Measurements from ENCODE around the gene CHD3. TPM values are rescaled to one million over a fixed set of nuclear protein-coding genes. Genes with fewer than 3 reads are reported as not detected.
"Not testable (repeated sequence)": the region's sequence is repeated elsewhere in the genome, so short reads cannot be mapped to it uniquely, and the experiment has no call there.

CHD3 gene
- total RNA-seq, 1 donor from 2014 or later: 111 TPM

DNA sequence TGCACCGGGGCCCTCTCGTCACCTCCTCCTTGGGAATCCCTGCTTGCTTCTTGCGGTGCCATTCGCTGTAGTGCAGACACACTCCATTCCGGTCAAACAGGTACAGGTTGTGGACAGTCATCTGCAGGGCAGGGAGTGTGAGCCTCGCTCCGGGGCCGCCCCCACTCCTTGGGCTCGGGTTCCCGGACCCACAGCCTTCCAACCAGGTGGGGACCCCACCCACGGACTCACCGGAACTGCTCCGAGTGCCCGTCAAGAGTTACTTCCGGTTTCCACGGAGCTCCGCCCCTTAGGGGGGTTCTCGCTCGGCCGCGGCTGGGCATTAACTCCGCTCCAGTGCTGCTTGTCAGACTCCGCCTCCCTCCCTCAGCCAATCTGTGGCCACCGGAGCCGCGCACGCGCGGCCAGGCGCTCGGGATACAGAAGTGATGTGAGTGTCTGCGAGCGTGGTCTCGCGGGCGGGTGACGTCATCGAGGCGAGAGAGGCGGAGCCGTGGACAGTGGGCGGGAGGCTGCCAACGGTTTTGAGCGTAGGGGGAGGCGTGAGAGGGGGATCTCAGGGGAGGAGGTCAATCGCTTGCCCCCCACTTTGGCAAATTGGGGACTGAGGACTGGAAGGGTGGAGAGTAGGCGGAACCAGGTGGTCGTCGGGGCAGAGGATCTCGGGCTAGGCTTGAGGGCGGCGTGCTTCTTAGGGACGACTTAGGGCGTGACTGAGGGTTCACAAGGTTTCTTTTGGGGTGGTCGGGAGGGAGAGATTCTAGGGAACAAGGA lies 43.3 kb downstream of the CHD3 start, which contains the start of the genes CNTROB and TRAPPC1:
Gene CNTROB (plus strand): TSS at position 498 of the 774 bp plus-strand sequence. CDS start 874 bp downstream, outside the sequence.
Gene TRAPPC1 (minus strand): TSS at position 238 of the 774 bp plus-strand sequence. CDS start 117 bp downstream, at position 121.
- peak; percentile 99 for DNase-seq

DNA sequence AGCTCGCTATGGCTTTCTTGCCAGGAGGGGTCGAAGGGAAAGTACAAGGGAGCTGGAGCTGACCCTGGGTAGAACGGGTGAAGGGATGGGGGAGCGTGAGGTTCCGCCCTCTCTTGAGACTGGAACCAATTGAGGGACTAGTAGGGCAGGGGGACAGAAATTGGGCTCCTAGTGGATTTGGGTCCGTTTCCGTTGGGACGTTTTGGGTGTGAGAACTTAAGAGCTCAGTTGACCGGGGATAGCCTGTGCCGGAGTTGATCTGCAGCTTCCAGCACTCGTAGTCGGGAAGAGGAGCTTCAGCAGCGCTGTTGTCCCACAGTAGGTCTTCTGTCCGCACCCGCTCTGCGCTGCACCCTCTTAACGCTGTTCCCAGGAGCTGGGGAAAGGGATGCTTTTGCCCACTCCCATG lies 43.9 kb downstream of the CHD3 start:
- DNase-seq: peak; percentile 63

DNA sequence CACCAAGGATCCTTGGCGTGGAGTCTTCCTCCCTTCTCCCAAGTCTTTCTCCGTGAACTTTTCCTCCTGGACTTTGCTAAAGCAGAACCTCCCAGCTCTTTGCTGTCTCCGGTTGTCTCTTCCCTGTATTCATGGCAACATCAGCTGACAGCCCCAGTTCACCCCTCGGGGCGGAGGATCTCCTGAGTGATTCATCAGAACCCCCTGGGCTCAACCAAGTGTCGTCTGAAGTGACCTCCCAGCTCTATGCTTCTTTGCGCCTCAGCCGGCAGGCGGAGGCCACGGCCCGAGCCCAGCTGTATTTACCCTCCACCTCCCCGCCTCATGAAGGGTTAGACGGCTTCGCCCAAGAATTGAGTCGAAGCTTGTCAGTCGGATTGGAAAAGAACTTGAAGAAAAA lies 44.4 kb downstream of the CHD3 start:
- DNase-seq: no peak

DNA sequence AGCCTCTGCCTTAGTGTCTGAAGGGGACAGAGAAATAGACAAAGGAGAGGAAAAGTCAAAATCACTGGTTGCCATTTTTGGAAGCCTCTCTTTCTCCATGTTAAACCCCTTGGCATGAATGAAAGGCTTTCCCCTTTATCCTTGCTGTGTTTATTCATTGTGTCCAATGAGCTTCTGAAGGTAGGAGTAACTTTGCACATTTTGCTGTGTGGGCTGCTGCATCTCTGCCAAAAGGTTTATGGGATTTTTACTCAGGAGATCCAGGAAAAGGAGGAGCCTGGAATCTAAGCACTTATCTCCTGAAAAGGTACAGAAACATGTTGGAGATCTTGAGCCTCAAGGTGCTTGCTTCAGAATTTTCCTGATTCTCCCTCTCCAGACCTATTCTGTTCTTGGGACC lies 47.3 kb downstream of the CHD3 start:
- no peak for DNase-seq

DNA sequence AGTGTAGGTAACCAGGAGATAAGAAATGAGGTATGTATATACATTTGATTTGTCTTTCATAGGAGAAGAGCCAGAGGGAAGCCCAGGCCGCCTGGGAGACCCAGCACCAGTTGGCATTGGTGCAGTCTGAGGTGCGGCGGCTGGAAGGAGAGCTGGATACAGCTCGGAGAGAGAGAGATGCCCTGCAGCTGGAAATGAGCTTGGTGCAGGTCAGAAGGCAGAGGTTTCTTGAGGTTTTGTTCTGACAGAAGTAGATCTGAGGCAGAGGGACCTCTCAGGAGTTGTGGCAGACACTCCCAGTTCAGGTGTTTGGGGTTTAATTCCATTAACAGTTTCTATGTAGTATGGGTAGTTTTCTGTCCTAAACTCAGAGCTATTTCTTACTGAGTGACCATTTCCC lies 51.4 kb downstream of the CHD3 start:
- no peak for DNase-seq

DNA sequence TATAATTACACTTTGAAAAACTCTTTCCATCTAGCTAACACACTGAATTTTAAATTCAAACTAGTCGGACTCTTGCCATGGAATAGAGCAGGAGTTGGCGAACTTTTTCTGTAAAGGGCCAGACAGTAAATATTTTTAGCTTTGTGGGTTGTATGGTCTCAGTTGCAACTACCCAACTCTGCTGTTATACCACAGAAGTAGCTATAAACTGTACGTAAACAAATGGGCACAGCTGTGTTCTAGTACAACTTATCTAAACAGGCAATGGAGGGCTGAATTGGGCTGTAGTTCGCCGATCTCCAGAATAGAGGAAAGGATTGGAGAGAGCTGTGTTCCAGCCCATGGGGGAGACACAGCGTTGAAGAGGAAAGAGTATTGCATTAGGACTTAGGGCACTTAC lies 52.2 kb downstream of the CHD3 start:
- no peak for DNase-seq

DNA sequence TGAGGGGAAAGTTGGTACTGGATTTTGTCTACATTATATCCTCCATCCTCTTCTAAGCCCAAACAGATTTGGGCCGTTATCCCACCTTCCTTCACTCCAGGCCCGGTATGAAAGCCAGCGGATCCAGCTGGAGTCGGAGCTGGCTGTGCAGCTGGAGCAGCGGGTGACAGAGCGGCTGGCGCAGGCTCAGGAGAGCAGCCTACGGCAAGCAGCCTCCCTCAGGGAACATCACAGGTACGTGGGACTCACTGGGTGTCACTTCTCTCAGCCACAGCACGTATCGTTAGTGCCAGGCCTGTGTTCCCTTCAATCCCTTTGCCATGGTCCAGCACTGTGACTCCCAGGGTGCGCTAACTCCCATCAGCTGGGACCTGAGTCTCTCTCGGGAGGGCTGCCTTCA lies 54.7 kb downstream of the CHD3 start:
- DNase-seq: no peak

DNA sequence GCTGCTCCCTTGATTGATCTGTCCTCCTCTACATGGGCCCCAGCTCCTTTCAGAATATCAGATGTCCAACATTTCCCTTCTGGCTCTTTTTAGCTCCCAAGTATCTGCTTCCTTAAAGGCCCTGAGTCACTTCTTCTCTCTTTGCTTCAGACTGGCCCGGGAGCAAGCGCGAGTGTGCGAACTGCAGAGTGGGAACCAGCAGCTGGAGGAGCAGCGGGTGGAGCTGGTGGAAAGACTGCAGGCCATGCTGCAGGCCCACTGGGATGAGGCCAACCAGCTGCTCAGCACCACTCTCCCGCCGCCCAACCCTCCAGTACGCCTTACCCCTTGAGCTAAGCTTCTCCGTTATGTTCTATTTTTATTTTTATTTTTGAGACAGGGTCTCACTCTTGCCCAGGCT lies 55.7 kb downstream of the CHD3 start:
- DNase-seq: no peak

DNA sequence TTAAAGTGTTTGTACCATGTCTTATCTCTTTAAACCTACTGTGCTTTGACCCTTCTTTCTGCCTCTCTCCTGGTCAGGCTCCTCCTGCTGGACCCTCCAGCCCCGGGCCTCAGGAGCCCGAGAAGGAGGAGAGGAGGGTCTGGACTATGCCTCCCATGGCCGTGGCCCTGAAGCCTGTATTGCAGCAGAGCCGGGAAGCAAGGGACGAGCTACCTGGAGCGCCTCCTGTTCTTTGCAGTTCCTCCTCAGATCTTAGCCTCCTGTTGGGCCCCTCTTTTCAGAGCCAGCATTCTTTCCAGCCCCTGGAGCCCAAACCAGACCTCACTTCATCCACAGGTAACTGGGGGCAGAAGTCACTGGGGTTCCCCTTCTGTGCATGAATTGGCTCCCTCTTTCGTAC lies 57.1 kb downstream of the CHD3 start:
- no peak for DNase-seq

DNA sequence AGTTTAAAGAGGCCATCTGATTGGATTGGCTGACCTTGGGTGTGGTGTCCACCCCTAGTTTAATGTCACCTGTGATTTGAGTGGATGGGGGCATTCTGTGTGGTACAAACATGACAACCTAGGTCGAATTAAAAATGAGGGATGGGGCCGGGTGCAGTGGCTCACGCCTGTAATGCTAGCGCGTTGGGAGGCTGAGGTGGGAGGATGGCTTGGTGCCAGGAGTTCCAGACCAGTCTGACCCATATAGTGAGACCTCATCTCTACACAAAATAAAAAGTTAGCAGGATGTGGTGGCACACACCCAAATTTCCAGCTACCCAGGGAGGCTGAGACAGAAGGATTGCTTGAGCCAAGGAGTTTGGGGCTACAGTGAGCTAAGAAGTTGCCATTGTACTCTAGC lies 57.9 kb downstream of the CHD3 start:
- DNase-seq: no peak

DNA sequence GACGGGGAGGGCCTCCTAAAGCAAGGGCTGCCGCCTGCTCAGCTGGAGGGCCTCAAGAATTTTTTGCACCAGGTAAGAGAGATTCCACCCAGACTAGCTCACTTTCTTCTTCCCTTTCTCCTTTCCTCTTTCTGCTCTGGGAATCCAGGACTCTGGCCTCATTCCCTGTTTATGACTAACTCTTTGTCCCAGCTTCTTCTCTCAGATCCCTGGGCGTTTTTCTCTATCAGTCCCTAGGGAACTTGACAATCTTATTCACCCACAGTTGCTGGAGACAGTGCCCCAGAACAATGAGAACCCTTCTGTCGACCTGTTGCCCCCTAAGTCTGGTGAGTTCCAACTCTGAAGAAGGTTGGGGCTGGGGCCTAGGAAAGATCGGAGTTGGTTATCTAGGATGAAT lies 59.1 kb downstream of the CHD3 start:
- no peak for DNase-seq

DNA sequence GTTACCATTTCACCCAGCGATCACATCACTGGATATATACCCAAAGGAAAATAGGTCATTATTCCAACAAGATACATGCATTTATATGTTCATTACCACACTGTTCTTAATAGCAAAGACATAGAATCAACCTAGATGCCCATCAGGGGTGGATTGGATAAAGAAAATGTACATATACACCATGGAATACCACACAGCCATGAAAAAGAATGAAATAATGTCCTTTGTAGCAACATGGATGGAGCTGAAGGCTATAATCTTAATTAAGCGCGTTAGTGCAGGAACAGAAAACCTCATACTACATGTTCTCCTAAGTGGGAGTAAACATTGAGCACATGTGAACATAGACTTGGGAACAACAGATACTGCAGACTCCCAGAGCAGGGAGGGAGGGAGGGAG lies 62.0 kb downstream of the CHD3 start:
- DNase-seq: no peak

DNA sequence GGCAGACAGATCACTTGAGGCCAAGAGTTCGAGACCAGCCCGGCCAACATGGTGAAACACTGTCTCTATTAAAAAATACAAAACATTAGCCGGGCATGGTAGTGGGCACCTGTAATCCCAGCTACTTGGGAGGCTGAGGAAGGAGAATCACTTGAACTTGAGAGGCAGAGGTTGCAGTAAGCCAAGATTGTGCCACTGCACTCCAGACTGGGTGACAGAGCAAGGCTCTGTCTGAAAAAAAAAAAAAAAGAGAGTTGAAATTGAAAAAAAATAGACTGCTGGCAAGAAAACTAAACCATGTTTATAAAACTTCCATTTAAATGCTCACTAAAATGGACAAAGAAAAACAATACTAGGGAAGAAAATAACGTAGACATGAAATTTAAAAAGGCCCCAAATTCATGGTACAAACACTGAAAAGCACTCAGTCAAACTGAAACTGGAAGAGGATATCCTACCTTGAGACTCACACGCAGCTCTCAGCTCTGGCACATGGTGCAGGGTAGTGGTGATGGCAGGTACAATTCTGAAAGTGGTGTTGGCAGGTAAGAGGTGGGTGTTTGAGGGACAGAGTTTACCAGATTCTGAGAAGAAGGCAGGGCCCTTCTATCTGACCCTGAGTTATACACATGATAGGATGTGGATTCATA lies 62.7 kb downstream of the CHD3 start:
- no peak for DNase-seq

DNA sequence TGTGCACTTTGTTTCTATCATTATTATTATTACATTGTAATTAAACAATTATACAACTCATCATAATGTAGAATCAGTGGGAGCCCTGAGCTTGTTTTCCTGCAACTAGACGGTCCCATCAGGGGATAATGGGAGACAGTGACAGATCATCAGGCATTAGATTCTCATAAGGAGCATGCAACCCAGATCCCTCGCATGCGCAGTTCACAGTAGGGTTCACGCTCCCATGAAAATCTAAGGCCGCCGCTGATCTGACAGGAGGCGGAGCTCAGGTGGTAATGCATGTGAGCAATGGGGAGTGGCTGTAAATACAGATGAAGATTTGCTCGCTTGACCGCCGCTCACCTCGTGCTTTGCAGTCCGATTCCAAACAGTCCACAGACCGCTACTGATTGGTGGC lies 64.7 kb downstream of the CHD3 start:
- not testable (repeated sequence) for DNase-seq

DNA sequence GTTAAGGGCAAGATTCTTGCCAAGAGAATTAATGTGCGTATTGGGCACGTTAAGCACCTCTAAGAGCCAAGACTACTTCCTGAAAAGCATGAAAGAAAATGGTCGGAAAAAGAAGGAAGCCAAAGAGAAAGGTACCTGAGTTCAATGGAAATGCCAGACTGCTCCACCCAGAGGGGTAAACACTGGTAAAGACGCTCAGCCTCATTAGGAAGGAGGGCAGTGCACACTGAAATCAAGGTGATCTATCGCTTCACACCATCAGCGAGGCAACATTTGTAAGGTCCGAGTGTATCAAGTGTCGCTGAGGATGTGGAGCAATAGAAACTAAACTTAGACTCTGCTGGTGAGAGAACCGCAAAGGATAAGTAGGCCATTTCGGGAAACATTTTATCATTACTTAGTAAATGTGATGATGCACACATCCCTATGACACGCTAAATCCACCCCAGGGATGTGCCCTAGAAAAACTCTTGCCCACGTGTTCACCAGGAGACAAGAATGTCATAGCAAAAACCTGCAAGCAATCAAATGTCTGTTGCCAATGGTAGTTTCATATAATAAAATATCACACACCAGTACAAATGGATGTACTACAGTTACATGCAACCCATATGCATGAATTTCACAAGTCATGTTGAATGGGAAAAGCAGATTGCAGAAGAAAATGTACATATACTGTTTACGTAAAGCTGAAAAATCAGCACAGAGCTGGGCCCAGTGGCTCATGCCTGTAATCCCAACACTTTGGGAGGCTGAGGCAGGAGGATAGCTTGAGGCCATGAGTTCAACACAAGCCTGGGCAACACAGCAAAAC lies 67.0 kb downstream of the CHD3 start:
- no peak for DNase-seq

DNA sequence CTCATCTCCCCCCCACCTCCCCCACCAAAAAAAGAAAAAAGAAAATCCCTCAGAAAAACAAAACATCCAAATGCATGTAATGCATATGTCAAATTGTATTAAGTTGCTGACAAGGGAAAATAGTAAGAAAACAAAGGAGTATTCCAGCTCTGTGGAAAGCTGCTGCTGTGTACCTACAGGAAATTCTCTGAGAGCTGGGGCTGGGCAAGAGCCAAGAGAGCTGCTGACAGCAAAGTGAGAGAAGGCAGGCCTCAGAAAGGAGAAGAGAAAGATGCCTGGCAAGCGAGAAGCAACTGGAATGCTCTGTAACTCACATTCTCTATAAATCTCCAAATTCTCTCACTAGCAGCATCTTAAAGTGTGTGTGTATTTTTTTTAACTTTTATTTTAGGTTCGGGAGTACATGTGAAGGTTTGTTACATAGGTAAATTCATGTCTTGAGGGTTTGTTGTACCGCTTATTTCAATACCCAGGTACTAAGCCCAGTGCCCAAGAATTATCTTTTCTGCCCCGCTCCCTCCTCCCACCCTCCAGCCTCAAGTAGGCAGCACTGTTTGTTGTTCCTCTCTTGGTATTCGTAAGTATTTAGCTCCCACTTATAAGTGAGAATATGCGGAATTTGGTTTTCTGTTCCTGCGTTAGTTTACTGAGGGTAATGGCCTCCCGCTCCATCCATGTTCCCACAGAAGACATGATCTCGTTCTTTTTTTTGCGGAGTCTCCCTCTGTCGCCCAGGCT lies 67.8 kb downstream of the CHD3 start:
- DNase-seq: no peak

DNA sequence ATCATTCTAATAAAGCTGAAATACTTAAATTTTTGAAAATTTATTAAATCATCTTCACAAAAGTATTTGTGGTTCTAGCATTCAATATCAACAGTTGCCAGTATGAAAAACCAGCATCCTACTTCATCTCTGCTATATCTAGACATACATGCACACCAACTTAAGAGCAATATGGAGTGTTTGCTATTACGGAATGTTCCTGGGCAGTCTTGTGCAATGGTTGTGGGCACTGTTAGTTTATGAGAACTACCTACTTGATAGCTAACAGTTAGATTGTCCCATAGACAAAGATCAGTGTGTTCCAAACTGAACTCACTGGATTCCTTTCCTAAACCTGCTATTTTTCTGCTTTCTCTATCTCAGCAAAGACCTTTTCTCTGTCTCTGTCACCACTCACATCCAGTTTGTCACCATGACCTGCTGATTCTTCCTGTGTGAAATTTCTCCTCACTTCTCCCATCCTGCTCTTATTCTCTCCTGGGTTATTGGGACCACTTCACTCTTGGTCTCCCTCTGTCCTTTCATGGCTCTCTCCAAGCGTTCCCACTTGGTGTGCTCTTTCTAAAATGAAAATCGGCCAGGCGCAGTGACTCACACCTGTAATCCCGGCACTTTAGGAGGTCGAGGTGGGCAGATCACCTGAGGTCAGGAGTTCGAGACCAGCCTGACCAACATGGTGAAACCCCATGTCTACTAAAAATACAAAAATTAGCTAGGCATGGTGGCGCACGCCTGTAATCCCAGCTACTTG lies 71.1 kb downstream of the CHD3 start:
- no peak for DNase-seq

DNA sequence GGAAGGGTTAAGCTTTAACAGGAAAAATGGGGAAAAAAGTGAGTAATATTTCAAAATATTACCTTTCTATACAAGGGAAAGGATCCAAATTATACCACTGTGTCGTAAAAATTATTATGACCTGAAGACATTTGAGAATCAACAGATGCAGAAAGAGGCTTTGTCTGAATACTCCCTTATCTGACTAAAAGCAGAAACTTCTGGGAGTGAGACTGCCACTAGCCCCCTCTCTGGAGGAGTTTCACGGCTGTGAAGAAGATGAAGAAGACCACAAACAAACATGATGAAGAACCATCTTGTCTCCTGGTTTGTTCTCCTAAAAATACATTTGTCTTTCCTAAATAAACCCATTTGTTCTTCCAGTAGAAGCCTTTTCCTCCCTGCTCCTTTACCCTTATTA lies 72.8 kb downstream of the CHD3 start:
- no peak for DNase-seq
